Measurements from ENCODE around the gene PTPN1.
"Not testable (repeated sequence)": the region's sequence is repeated elsewhere in the genome, so short reads cannot be mapped to it uniquely, and the experiment has no call there.

The PTPN1 gene

GRCh38 chr20:50472693-50473664, 37.2 kb upstream of the PTPN1 start:
- DNase-seq (ENCODE audit: low read depth in 2 of 2), result no peak
- H3K4me3 ChIP-seq (replicated peaks in 1 of 2; ENCODE audit: low read depth in 2 of 2, low read length in 2 of 2), result no peak overlapping the region
- TF ChIP-seq, protein P1, sequence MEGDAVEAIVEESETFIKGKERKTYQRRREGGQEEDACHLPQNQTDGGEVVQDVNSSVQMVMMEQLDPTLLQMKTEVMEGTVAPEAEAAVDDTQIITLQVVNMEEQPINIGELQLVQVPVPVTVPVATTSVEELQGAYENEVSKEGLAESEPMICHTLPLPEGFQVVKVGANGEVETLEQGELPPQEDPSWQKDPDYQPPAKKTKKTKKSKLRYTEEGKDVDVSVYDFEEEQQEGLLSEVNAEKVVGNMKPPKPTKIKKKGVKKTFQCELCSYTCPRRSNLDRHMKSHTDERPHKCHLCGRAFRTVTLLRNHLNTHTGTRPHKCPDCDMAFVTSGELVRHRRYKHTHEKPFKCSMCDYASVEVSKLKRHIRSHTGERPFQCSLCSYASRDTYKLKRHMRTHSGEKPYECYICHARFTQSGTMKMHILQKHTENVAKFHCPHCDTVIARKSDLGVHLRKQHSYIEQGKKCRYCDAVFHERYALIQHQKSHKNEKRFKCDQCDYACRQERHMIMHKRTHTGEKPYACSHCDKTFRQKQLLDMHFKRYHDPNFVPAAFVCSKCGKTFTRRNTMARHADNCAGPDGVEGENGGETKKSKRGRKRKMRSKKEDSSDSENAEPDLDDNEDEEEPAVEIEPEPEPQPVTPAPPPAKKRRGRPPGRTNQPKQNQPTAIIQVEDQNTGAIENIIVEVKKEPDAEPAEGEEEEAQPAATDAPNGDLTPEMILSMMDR (IDR thresholded peaks at IDR 0.05; ENCODE audit: low read depth, low read length), result no peak

DNA sequence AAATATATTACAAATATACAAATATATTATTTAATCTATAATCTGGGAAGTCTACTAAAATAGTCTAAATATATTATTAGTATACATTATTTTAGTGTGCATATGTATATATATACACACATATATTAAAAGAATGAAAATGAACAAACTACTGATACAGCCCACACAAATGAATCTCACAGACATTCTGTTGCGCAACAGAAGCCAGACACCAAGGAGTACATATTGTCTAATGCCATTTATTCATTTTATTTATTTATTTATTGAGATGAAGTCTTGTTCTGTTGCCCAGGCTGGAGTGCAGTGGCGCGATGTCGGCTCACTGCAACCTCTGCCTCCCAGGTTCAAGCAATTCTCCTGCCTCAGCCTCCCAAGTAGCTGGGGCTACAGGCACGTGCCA, 35.8 kb upstream of the PTPN1 start:
- not testable (repeated sequence) for H3K4me3 ChIP-seq (replicated peaks in 1 of 2; ENCODE audit: low read depth in 2 of 2, low read length in 2 of 2)
- peak; percentile 44 to 56 for DNase-seq (ENCODE audit: low read depth in 2 of 2)

- DNase-seq (ENCODE audit: low read depth in 2 of 2), result peak; percentile 61 to 74
- TF ChIP-seq, protein P1 (IDR thresholded peaks at IDR 0.05; ENCODE audit: low read depth, low read length), result no peak
- no peak overlapping the region for H3K4me3 ChIP-seq (replicated peaks in 1 of 2; ENCODE audit: low read depth in 2 of 2, low read length in 2 of 2)
Observed at GRCh38 chr20:50475681-50476292, 34.4 kb upstream of the PTPN1 start.

DNA sequence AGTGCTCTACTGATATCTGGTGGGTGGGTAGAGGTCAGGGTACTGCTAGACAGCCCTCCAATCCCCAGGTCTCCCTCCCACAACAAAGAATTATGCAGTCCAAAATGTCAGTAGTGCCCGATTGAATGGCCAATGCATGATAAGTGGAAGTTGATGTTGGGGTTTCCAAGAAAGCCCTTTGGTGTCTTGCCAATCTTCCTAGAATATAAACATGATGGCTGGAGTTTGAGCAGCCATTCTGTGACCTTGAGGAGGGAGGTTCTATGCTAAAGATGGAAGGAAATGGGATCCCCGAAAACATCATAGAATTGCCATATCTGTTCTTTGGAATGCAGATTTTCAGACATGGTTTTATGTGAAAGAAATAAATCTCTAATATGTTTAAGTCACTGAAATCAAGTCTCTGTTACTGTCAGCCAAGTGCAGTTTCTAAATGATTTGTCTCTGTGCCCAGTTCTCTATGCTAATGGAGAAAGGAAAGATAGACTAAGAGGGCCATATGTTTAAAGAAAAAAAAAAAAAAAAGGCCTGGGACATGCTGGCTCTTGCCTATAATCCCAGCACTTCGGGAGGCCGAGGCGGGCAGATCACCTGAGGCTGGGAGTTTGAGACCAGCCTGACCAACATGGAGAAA, 32.8 kb upstream of the PTPN1 start:
- H3K4me3 ChIP-seq (replicated peaks in 1 of 2; ENCODE audit: low read depth in 2 of 2, low read length in 2 of 2), result no peak overlapping the region
- TF ChIP-seq, protein P1 (IDR thresholded peaks at IDR 0.05; ENCODE audit: low read depth, low read length), result no peak
- DNase-seq (ENCODE audit: low read depth in 2 of 2), result no peak

DNA sequence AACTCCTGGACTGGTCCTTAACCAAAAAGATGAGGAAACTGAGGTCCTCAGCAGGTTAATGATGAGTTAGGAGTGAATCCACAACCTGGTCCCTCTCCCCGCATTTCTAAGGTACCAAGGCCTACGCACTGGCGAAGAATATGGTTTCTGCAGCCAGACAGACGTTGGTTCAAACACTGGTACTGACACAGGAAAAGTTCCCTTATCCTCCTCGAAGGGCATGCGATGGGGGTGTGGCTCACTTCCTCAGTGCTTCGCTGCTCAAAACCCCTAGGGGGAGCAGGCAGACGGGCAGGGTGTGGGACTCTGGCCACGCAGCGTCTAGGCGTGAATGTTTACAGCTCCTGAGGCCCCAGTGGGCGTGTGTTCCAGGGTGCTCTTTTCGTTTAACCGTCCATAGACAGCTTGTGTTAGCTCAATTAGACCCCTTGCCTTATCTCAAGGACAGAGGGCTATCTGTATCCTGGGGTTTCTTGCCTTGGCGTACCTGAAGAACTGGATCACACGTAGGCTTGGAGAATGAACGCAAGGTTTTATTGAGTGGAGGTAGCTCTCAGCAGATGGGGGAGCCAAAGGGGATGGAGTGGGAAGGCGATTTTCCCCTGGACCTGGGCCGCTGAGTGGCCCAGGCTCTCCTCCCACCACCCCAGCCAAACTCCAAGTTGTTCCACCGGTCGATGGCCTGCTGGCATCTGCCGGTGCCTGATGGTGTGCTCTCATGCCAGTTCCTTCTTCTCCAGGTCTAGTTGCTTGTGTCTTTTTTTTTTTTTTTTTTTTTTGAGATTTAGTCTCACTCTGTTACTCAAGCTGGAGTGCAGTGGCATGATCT, 31.8 kb upstream of the PTPN1 start:
- H3K4me3 ChIP-seq (replicated peaks in 1 of 2; ENCODE audit: low read depth in 2 of 2, low read length in 2 of 2), result no peak overlapping the region
- TF ChIP-seq, protein P1 (IDR thresholded peaks at IDR 0.05; ENCODE audit: low read depth, low read length), result peak; percentile 74
- peak; percentile 65 to 68 for DNase-seq (ENCODE audit: low read depth in 2 of 2)

GRCh38 chr20:50481741-50482140, 28.4 kb upstream of the PTPN1 start:
- DNase-seq (ENCODE audit: low read depth in 2 of 2), result no peak

More at GRCh38 chr20:50481741-50482140, 28.4 kb upstream of the PTPN1 start:
- TF ChIP-seq, protein P1 (IDR thresholded peaks at IDR 0.05; ENCODE audit: low read depth, low read length), result no peak
- H3K4me3 ChIP-seq (replicated peaks in 1 of 2; ENCODE audit: low read depth in 2 of 2, low read length in 2 of 2), result no peak overlapping the region
